ENCODE results near the gene SLC39A7.

The SLC39A7 gene

GRCh38 chr6:33172688-33173534 lies 27.8 kb upstream of the SLC39A7 start:
- no peaks in the 10 kb centered on the region for H3K9me3 ChIP-seq (ENCODE audit: insufficient read depth, low read depth, low read length)
- H4K20me1 ChIP-seq (ENCODE audit: insufficient read depth, low read length, poor library complexity, severe bottlenecking), result no peaks in the 10 kb centered on the region
- H3K4me2 ChIP-seq (ENCODE audit: low read depth, low read length, poor library complexity, severe bottlenecking), result no peak overlapping the region
- H3K27me3 ChIP-seq (ENCODE audit: insufficient read depth, low read length, poor library complexity, severe bottlenecking), result peaks cover under 1% of the 10 kb centered on the region
- no peak overlapping the region for H2AFZ ChIP-seq (ENCODE audit: low read length)
- no peaks in the 10 kb centered on the region for H3F3A ChIP-seq (ENCODE audit: low read depth)
- H3K36me3 ChIP-seq (ENCODE audit: insufficient read depth, low read length), result no peaks in the 10 kb centered on the region
- no peaks in the 10 kb centered on the region for H3K9me2 ChIP-seq (replicated peaks; ENCODE audit: low read depth, low read length)
- no peaks in the 10 kb centered on the region for H3K79me2 ChIP-seq (ENCODE audit: insufficient read depth, low read length)
- no peak for TF ChIP-seq EZH2phosphoT487 (IDR thresholded peaks at IDR 0.05; ENCODE audit: borderline replicate concordance)
- TF ChIP-seq CTCF (conservative IDR thresholded peaks at IDR 0.05; ENCODE audit: low read length), result peak; percentile 55
- H3K9ac ChIP-seq (ENCODE audit: low read depth, low read length, poor library complexity, severe bottlenecking), result no peak overlapping the region
- H3K4me1 ChIP-seq (ENCODE audit: insufficient read depth, low read length, poor library complexity, severe bottlenecking), result no peaks in the 10 kb centered on the region
- no peak overlapping the region for H3K4me3 ChIP-seq (ENCODE audit: low read length, poor library complexity, severe bottlenecking)

- no peaks in the 10 kb centered on the region for H3K4me1 ChIP-seq (ENCODE audit: insufficient read depth, low read length, poor library complexity, severe bottlenecking)
- H3K4me2 ChIP-seq (ENCODE audit: low read depth, low read length, poor library complexity, severe bottlenecking), result no peak overlapping the region
- peaks cover 8% of the 10 kb centered on the region for H3K27me3 ChIP-seq (ENCODE audit: insufficient read depth, low read length, poor library complexity, severe bottlenecking)
- H3K9me2 ChIP-seq (replicated peaks; ENCODE audit: low read depth, low read length), result no peaks in the 10 kb centered on the region
- TF ChIP-seq CTCF (conservative IDR thresholded peaks at IDR 0.05; ENCODE audit: low read length) (no peak), EZH2phosphoT487 (IDR thresholded peaks at IDR 0.05; ENCODE audit: borderline replicate concordance) (no peak)
- no peak overlapping the region for H2AFZ ChIP-seq (ENCODE audit: low read length)
- H3K9ac ChIP-seq (ENCODE audit: low read depth, low read length, poor library complexity, severe bottlenecking), result no peak overlapping the region
- H3K36me3 ChIP-seq (ENCODE audit: insufficient read depth, low read length), result no peaks in the 10 kb centered on the region
- no peaks in the 10 kb centered on the region for H3F3A ChIP-seq (ENCODE audit: low read depth)
- H3K79me2 ChIP-seq (ENCODE audit: insufficient read depth, low read length), result no peaks in the 10 kb centered on the region
- no peaks in the 10 kb centered on the region for H3K9me3 ChIP-seq (ENCODE audit: insufficient read depth, low read depth, low read length)
- no peak overlapping the region for H3K4me3 ChIP-seq (ENCODE audit: low read length, poor library complexity, severe bottlenecking)
- no peaks in the 10 kb centered on the region for H4K20me1 ChIP-seq (ENCODE audit: insufficient read depth, low read length, poor library complexity, severe bottlenecking)
Observed at GRCh38 chr6:33173535-33174180, 27.0 kb upstream of the SLC39A7 start.

GRCh38 chr6:33174784-33175183 lies 25.9 kb upstream of the SLC39A7 start:
- Histone ChIP-seq H3K27me3 (ENCODE audit: insufficient read depth, low read length, poor library complexity, severe bottlenecking) (peaks cover 19% of the 10 kb centered on the region), H3K9me2 (replicated peaks; ENCODE audit: low read depth, low read length) (no peaks in the 10 kb centered on the region), H3K4me3 (ENCODE audit: low read length, poor library complexity, severe bottlenecking) (no peak overlapping the region), H3K9me3 (ENCODE audit: insufficient read depth, low read depth, low read length) (no peaks in the 10 kb centered on the region), H3K4me1 (ENCODE audit: insufficient read depth, low read length, poor library complexity, severe bottlenecking) (no peaks in the 10 kb centered on the region), H3K79me2 (ENCODE audit: insufficient read depth, low read length) (no peaks in the 10 kb centered on the region), H3K9ac (ENCODE audit: low read depth, low read length, poor library complexity, severe bottlenecking) (no peak overlapping the region), H3K36me3 (ENCODE audit: insufficient read depth, low read length) (no peaks in the 10 kb centered on the region), H3K4me2 (ENCODE audit: low read depth, low read length, poor library complexity, severe bottlenecking) (no peak overlapping the region), H4K20me1 (ENCODE audit: insufficient read depth, low read length, poor library complexity, severe bottlenecking) (no peaks in the 10 kb centered on the region), H3F3A (ENCODE audit: low read depth) (no peaks in the 10 kb centered on the region), H2AFZ (ENCODE audit: low read length) (no peak overlapping the region)
- no peak for TF ChIP-seq EZH2phosphoT487 (IDR thresholded peaks at IDR 0.05; ENCODE audit: borderline replicate concordance)
- no peak for TF ChIP-seq CTCF (conservative IDR thresholded peaks at IDR 0.05; ENCODE audit: low read length)

Measured in Loucy (cell line).